HEK293T (cell line): ENCODE data around the gene MAP3K9.

Source experiments
- CTCF ChIA-PET: fragments of 350-600 bp; formaldehyde crosslinking; extraction: SDS; loops from one replicate; lab custom pipeline; 2021; ENCODE audit warnings: antibody characterized with exemption, inconsistent platforms; lab: Yijun Ruan, JAX
- POLR2A ChIA-PET: fragments of 350-600 bp; formaldehyde crosslinking; extraction: SDS; loops from one replicate; lab custom pipeline; 2020; ENCODE audit warnings: antibody characterized with exemption, inconsistent platforms; lab: Yijun Ruan, JAX
- DNase-seq: peaks from one replicate; pipeline ENCODE4 v3.0.0; 2012; ENCODE audit warnings: mixed read lengths; ENCODE audit errors: extremely low spot score
- ARNT ChIP-seq: fragments of 450-650 bp; IDR thresholded peaks from 2 replicates; pipeline ENCODE4 v1.6.1; 2017; ENCODE audit warnings: mild to moderate bottlenecking
- BHLHE40 ChIP-seq: fragments of 450-650 bp; IDR thresholded peaks from 2 replicates; pipeline ENCODE4 v1.6.1; 2016; ENCODE audit warnings: mild to moderate bottlenecking, moderate library complexity, borderline replicate concordance
- CTBP1 ChIP-seq: fragments of 450-650 bp; IDR thresholded peaks from 2 replicates; pipeline ENCODE4 v1.6.1; 2016; ENCODE audit warnings: borderline replicate concordance
- ELF4 ChIP-seq: fragments of 450-650 bp; IDR thresholded peaks from 2 replicates; pipeline ENCODE4 v1.6.1; 2017; ENCODE audit warnings: antibody characterized with exemption
- FOXA1 ChIP-seq: fragments of 450-650 bp; IDR thresholded peaks from 2 replicates; pipeline ENCODE4 v1.6.1; 2016; ENCODE audit warnings: mild to moderate bottlenecking
- FOXK2 ChIP-seq: fragments of 450-650 bp; IDR thresholded peaks from 2 replicates; pipeline ENCODE4 v1.6.1; 2016; ENCODE audit warnings: mild to moderate bottlenecking
- FOXM1 ChIP-seq: fragments of 450-650 bp; IDR thresholded peaks from 2 replicates; pipeline ENCODE4 v1.6.1; 2017; ENCODE audit warnings: mild to moderate bottlenecking, borderline replicate concordance
- HDGF ChIP-seq: fragments of 450-650 bp; IDR thresholded peaks from 2 replicates; pipeline ENCODE4 v1.6.1; 2017; ENCODE audit warnings: antibody characterized with exemption, borderline replicate concordance
- L3MBTL2 ChIP-seq: fragments of 450-650 bp; conservative IDR thresholded peaks from 2 replicates; pipeline ENCODE4 v1.6.1; 2016; ENCODE audit warnings: mild to moderate bottlenecking
- LEF1 ChIP-seq: fragments of 450-650 bp; IDR thresholded peaks from 2 replicates; pipeline ENCODE4 v1.6.1; 2017; ENCODE audit warnings: mild to moderate bottlenecking, borderline replicate concordance
- NFRKB ChIP-seq: fragments of 450-650 bp; IDR thresholded peaks from 2 replicates; pipeline ENCODE4 v1.6.1; 2016; ENCODE audit warnings: mild to moderate bottlenecking, moderate library complexity
- PKNOX1 ChIP-seq: fragments of 450-650 bp; IDR thresholded peaks from 2 replicates; pipeline ENCODE4 v1.6.1; 2016
- SP1 ChIP-seq: fragments of 450-650 bp; IDR thresholded peaks from 2 replicates; pipeline ENCODE4 v1.6.1; 2017
- SUZ12 ChIP-seq: fragments of 450-650 bp; IDR thresholded peaks from 2 replicates; pipeline ENCODE4 v1.6.1; 2016; ENCODE audit warnings: mild to moderate bottlenecking
- TARDBP ChIP-seq: fragments of 450-650 bp; IDR thresholded peaks from 2 replicates; pipeline ENCODE4 v1.6.1; 2016
- ZNF384 ChIP-seq: fragments of 450-650 bp; IDR thresholded peaks from 2 replicates; pipeline ENCODE4 v1.6.1; 2016

MAP3K9 gene

GRCh38 chr14:70811578-70811977, 2.3 kb upstream of the MAP3K9 start:
- CTCF ChIA-PET: no interaction called here
- DNase-seq: no peak
- POLR2A ChIA-PET: no interaction called here
- no peak for TF ChIP-seq L3MBTL2
- TF ChIP-seq CTBP1: no peak
- TF ChIP-seq FOXA1: no peak
- no peak for TF ChIP-seq ELF4
- no peak for TF ChIP-seq NFRKB
- TF ChIP-seq SUZ12: no peak
- no peak for TF ChIP-seq PKNOX1
- no peak for TF ChIP-seq SP1
- no peak for TF ChIP-seq LEF1
- TF ChIP-seq ZNF384: no peak
- TF ChIP-seq BHLHE40: no peak
- no peak for TF ChIP-seq HDGF
- TF ChIP-seq FOXM1: no peak
- TF ChIP-seq FOXK2: no peak
- no peak for TF ChIP-seq TARDBP
- no peak for TF ChIP-seq ARNT

- TF ChIP-seq L3MBTL2 (no peak), SP1 (no peak), HDGF (no peak), LEF1 (no peak), ZNF384 (no peak), TARDBP (no peak), FOXM1 (no peak), FOXK2 (no peak), FOXA1 (no peak), ELF4 (no peak), SUZ12 (no peak), NFRKB (no peak), PKNOX1 (no peak)
- no peak for DNase-seq
- ChIA-PET POLR2A (no interaction called here), CTCF (no interaction called here)
Measured at GRCh38 chr14:70811050-70811449, 1.7 kb upstream of the MAP3K9 start.

- no peak for DNase-seq
- no peak for TF ChIP-seq SP1
- TF ChIP-seq LEF1: no peak
- TF ChIP-seq NFRKB: no peak
- no peak for TF ChIP-seq ELF4
- no peak for TF ChIP-seq ARNT
- TF ChIP-seq L3MBTL2: no peak
- no peak for TF ChIP-seq CTBP1
- TF ChIP-seq FOXK2: no peak
- TF ChIP-seq SUZ12: no peak
- TF ChIP-seq TARDBP: no peak
- TF ChIP-seq HDGF: no peak
- no peak for TF ChIP-seq FOXM1
- no peak for TF ChIP-seq PKNOX1
- TF ChIP-seq BHLHE40: no peak
- TF ChIP-seq FOXA1: no peak
- TF ChIP-seq ZNF384: no peak
- ChIA-PET POLR2A (interaction anchor here (1.5 to 3.1 kb wide), 3 partner anchors 11 to 209 kb away, joined by 6 to 11 read pairs (median 6); no protein-coding TSS in a partner anchor), CTCF (no interaction called here)
Measured at GRCh38 chr14:70810621-70811020, 1.3 kb upstream of the MAP3K9 start.

- TF ChIP-seq LEF1: no peak
- no peak for TF ChIP-seq ARNT
- no peak for TF ChIP-seq PKNOX1
- TF ChIP-seq TARDBP: no peak
- TF ChIP-seq HDGF: no peak
- no peak for TF ChIP-seq L3MBTL2
- TF ChIP-seq FOXM1: no peak
- no peak for TF ChIP-seq ZNF384
- TF ChIP-seq NFRKB: no peak
- TF ChIP-seq BHLHE40: no peak
- no peak for TF ChIP-seq SUZ12
- peak; percentile 32 for DNase-seq
- POLR2A ChIA-PET: interaction anchor here (0.8 to 3.1 kb wide), 8 partner anchors 10 to 207 kb away, joined by 3 to 11 read pairs (median 5); partner anchors contain the start of gene PCNX1
- CTCF ChIA-PET: interaction anchor here (1.0 to 1.3 kb wide), 2 partner anchors 9 to 98 kb away, joined by 5 to 6 read pairs; partner anchors contain the start of gene PCNX1
Measured at GRCh38 chr14:70808416-70809224, 693 bp downstream of the MAP3K9 start.

GRCh38 chr14:70807898-70808415, 1.4 kb downstream of the MAP3K9 start:
- POLR2A ChIA-PET: interaction anchor here (0.9 to 3.1 kb wide), 2 partner anchors 11 to 206 kb away, joined by 3 to 11 read pairs; no protein-coding TSS in a partner anchor
- peak; percentile 34 for DNase-seq
- TF ChIP-seq FOXA1: no peak
- TF ChIP-seq SP1: no peak
- CTCF ChIA-PET: no interaction called here
